HepG2 (cell line): Measurements from ENCODE around the gene FASTK. TPM values are rescaled to one million over a fixed set of nuclear protein-coding genes. Genes with fewer than 3 reads are reported as not detected.

Experiments used
- ATAC-seq: fragments of 200-7000 bp; cut with Tn5 transposase; 3 replicates; pipeline ENCODE4 v1.9.1; 2020; ENCODE audit warnings: mild to moderate bottlenecking, moderate library complexity
- BruUV-seq: library from RNA; stranded (reverse); fragments of 400-500 nt; replicated peaks from 2 replicates; lab custom pipeline; 2021; lab: Mats Ljungman, UMichigan
- CTCF ChIA-PET: fragments of 300-600 bp; formaldehyde crosslinking; extraction: SDS; loops from one replicate; lab custom pipeline; 2021; ENCODE audit warnings: low total read pairs, inconsistent platforms, low intra/inter-chr PET ratio; lab: Yijun Ruan, JAX
- POLR2A ChIA-PET: fragments of 350-600 bp; sonication (Branson Sonifier 250); formaldehyde crosslinking; loops from one replicate; lab custom pipeline; 2020; ENCODE audit warnings: antibody characterized with exemption, inconsistent platforms; lab: Yijun Ruan, JAX
- DNase-seq: peaks from one replicate; pipeline ENCODE4 v3.0.0-alpha.2; 2015; ENCODE audit warnings: low spot score
- FAIRE-seq: peaks from 3 replicates; lab custom pipeline; 2011; peaks lifted over from hg19 to GRCh38; lab: Jason Lieb, UNC
- H2AFZ ChIP-seq: one replicate; pipeline ENCODE4 v1.6.1; 2011; ENCODE audit warnings: low read length, inconsistent platforms
- H3K27ac ChIP-seq: fragments of 300-600 bp; 3 replicates; pipeline ENCODE4 v1.8.0; 2011; ENCODE audit warnings: mixed run types, mild to moderate bottlenecking, mixed read lengths, low read length, inconsistent platforms; ENCODE audit not compliant: insufficient read depth; ENCODE audit errors: extremely low read length
- H3K27me3 ChIP-seq, 2 experiments: fragments of 200-600 bp in 1 of 2; 2 replicates in 1 of 2; 3 replicates in 1 of 2; pipeline versions ENCODE4 v1.6.0 to v1.8.0; 2011; ENCODE audit warnings: low read length in 2 of 2, mild to moderate bottlenecking in 2 of 2, moderate library complexity in 2 of 2, inconsistent platforms in 1 of 2; ENCODE audit not compliant: insufficient read depth in 2 of 2, control insufficient read depth in 1 of 2
- H3K36me3 ChIP-seq, 2 experiments: fragments of 200-600 bp in 1 of 2; replicated peaks in 1 of 2; 2 replicates in 1 of 2; 3 replicates in 1 of 2; pipeline versions ENCODE4 v1.5.1 to v1.8.0; 2011; ENCODE audit warnings: low read length in 2 of 2, inconsistent platforms in 1 of 2; ENCODE audit not compliant: insufficient read depth in 2 of 2, control insufficient read depth in 1 of 2
- H3K4me1 ChIP-seq: 2 replicates; pipeline ENCODE4 v1.5.1; 2012; ENCODE audit warnings: low read length, inconsistent platforms; ENCODE audit not compliant: insufficient read depth
- H3K4me2 ChIP-seq: 2 replicates; pipeline ENCODE4 v1.6.0; 2011; ENCODE audit warnings: low read depth, low read length, inconsistent platforms
- H3K4me3 ChIP-seq, 3 experiments: fragments of 200-600 bp in 1 of 3; sonication (generic), shearing (Covaris generic) in 1 of 3; replicated peaks in 1 of 3; 2 replicates each; pipeline ENCODE4 v1.5.1; 2011 to 2016; ENCODE audit warnings: low read length in 3 of 3, inconsistent platforms in 2 of 3, low read depth in 2 of 3, mild to moderate bottlenecking in 2 of 3, control low read depth in 1 of 3, mixed read lengths in 1 of 3; ENCODE audit not compliant: insufficient read depth in 1 of 3
- H3K79me2 ChIP-seq: one replicate; pipeline ENCODE4 v1.6.1; 2011; ENCODE audit warnings: low read length, inconsistent platforms; ENCODE audit not compliant: insufficient read depth
- H3K9ac ChIP-seq: 2 replicates; pipeline ENCODE4 v1.6.0; 2011; ENCODE audit warnings: mild to moderate bottlenecking, low read depth, low read length, inconsistent platforms; ENCODE audit not compliant: insufficient read depth
- H3K9me3 ChIP-seq: 2 replicates; pipeline ENCODE4 v1.5.1; 2012; ENCODE audit warnings: mild to moderate bottlenecking, low read length
- H4K20me1 ChIP-seq: 2 replicates; pipeline ENCODE4 v1.6.0; 2011; ENCODE audit warnings: inconsistent platforms, mild to moderate bottlenecking, low read length, moderate library complexity; ENCODE audit not compliant: insufficient read depth
- CBX2 ChIP-seq, 2 experiments: fragments of 200-600 bp in 1 of 2; sonication (generic); formaldehyde crosslinking in 1 of 2; IDR thresholded peaks; 2 replicates each; pipeline versions ENCODE4 v1.7.0 to v1.8.1; 2018 to 2022; ENCODE audit warnings: low read depth in 2 of 2, low read length in 1 of 2, mild to moderate bottlenecking in 1 of 2, missing genetic modification reagents in 1 of 2
- FIP1L1 ChIP-seq: fragments of 200-400 bp; formaldehyde crosslinking; IDR thresholded peaks from 2 replicates; pipeline ENCODE4 v1.6.1; 2018; ENCODE audit warnings: low read depth, mild to moderate bottlenecking, low read length, moderate library complexity, borderline replicate concordance; ENCODE audit not compliant: insufficient read depth
- GPN1 ChIP-seq: sonication (generic); formaldehyde crosslinking; IDR thresholded peaks from 2 replicates; pipeline ENCODE4 v1.5.1; 2020; ENCODE audit warnings: missing genetic modification reagents, borderline replicate concordance
- NFIC ChIP-seq: IDR thresholded peaks from 2 replicates; pipeline ENCODE4 v1.6.1; 2012; ENCODE audit warnings: mild to moderate bottlenecking, low read length, inconsistent platforms
- POLR2AphosphoS2 ChIP-seq: IDR thresholded peaks from 2 replicates; pipeline ENCODE4 v1.6.1; 2011; ENCODE audit warnings: low read depth, low read length, improper control_type of control experiment
- TARDBP ChIP-seq: sonication (generic); formaldehyde crosslinking; IDR thresholded peaks from 2 replicates; pipeline ENCODE4 v1.8.0; 2022; ENCODE audit warnings: mild to moderate bottlenecking, missing genetic modification reagents
- YEATS4 ChIP-seq: sonication (generic); formaldehyde crosslinking; IDR thresholded peaks from 2 replicates; pipeline ENCODE4 v1.4.0; 2020; ENCODE audit warnings: missing genetic modification reagents, borderline replicate concordance
- ZNF30 ChIP-seq: sonication (generic); formaldehyde crosslinking; IDR thresholded peaks from 2 replicates; pipeline ENCODE4 v1.5.0; 2020; ENCODE audit warnings: mild to moderate bottlenecking, missing genetic modification reagents
- ZNF441 ChIP-seq: sonication (generic); formaldehyde crosslinking; IDR thresholded peaks from 2 replicates; pipeline ENCODE4 v1.7.0; 2021; ENCODE audit warnings: missing genetic modification reagents, borderline replicate concordance
- ZNF513 ChIP-seq: sonication (generic); formaldehyde crosslinking; conservative IDR thresholded peaks from 2 replicates; pipeline ENCODE4 v1.5.0; 2020; ENCODE audit warnings: missing genetic modification reagents
- ZNF782 ChIP-seq: sonication (generic); formaldehyde crosslinking; IDR thresholded peaks from 2 replicates; pipeline ENCODE4 v1.4.0; 2020; ENCODE audit warnings: missing genetic modification reagents, mild to moderate bottlenecking, borderline replicate concordance
- WGBS: methylation state at CpG from one replicate; pipeline ENCODE4 v1.1.6; 2017; ENCODE audit warnings: low lambda C conversion rate; 5-methylcytosine and 5-hydroxymethylcytosine counted together
- in situ Hi-C: cut with HindIII; loops from 2 replicates; pipeline ENCODE4 v1.10.0; 2017; ENCODE audit warnings: low pct_unique_long_range_greater_than_20kb; ENCODE audit not compliant: extremely low pct_ligation_motif_present
- intact Hi-C: fragments of 100-400 bp; cut with micrococcal nuclease; formaldehyde crosslinking; loops from one replicate; pipeline ENCODE4 v1.10.0; 2022; ENCODE audit not compliant: unreplicated experiment
- polyA plus RNA-seq, 8 experiments: library from polyadenylated mRNA; depleted of rRNA in 3 of 8; stranded (reverse) in 7 of 8; unstranded in 1 of 8; fragments of >200 nt; fragmentation: Illumina TruSeq in 4 of 8; extraction: Trizol in 4 of 8; gene quantifications; 2 replicates each; pipeline versions ENCODE4 v1.2.1 to v1.2.3, GENCODE V29; 2011 to 2016; ENCODE audit warnings: low read depth in 4 of 8, missing spikeins in 1 of 8, mixed read lengths in 1 of 8; ENCODE audit not compliant: insufficient read depth in 1 of 8
- total RNA-seq, 5 experiments: library from RNA; depleted of rRNA; stranded (reverse); fragments of >200 nt; fragmentation: Illumina TruSeq; extraction: Trizol; gene quantifications; 2 replicates each; pipeline ENCODE4 v1.2.3, GENCODE V29; 2016; ENCODE audit warnings: low read depth in 1 of 5

The FASTK gene
- total and polyA plus RNA-seq, 2 of the 13 experiments (the other 11 are each of a cell fraction or from before 2014, with no cell fraction given): 52.9 to 55.7 TPM

DNA sequence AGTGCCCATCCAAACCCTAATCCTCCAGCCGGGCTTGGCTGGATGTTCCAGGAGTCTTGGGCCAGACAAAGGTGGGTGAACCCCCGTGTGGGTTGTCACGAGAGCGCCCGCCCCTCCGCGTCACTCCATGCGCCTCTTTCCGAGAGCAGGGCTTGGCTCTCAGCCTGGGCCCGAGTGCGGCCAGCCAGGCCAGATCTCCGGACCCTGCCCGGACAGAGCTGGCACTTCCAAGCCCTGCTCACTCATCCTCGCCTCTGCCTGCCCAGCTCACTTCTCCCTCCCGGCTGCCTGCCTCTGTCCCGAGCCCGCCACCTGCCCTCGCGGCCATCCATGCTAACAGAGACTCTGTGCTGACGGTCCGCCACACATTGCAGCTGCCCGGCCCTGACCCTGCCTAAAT, 40.3 kb upstream of the FASTK start:
- BruUV-seq: no TSS peak
- Histone ChIP-seq H2AFZ (no peak overlapping the region), H3K9me3 (no peaks in the 10 kb centered on the region), H3K27ac (no peak overlapping the region), H3K9ac (no peak overlapping the region), H3K27me3 (no peaks in the 10 kb centered on the region), H3K4me1 (no peaks in the 10 kb centered on the region), H3K79me2 (peaks cover 3% of the 10 kb centered on the region), H4K20me1 (peaks cover 11% of the 10 kb centered on the region; the same call in 1 of the 2 replicates), H3K4me3 (no peak overlapping the region), H3K36me3 (peaks cover 21 to 60% of the 10 kb centered on the region in 2 experiments; a peak in 4 of 5 replicates), H3K4me2 (no peak overlapping the region)
- ATAC-seq (no peak), FAIRE-seq (no peak), DNase-seq (no peak)
- ChIA-PET CTCF (no interaction called here), POLR2A (no interaction called here)
- intact Hi-C loops (no loop called here), in situ Hi-C loops (loop anchor here (10.0 kb wide), 1 partner anchor 184 kb away; no protein-coding TSS in a partner anchor)
- 98% methylated on average over 22 of the region's 22 CpGs for WGBS
- TF ChIP-seq POLR2AphosphoS2 (no peak), ZNF30 (CRISPR knock-in tag) (no peak), FIP1L1 (no peak), ZNF441 (CRISPR knock-in tag) (no peak), YEATS4 (no peak), NFIC (no peak), ZNF782 (CRISPR knock-in tag) (no peak), TARDBP (CRISPR knock-in tag) (no peak), ZNF513 (CRISPR knock-in tag) (no peak), CBX2 (IDR thresholded peaks at IDR 0.05; ENCODE audit: low read depth, low read length) (no peak), CBX2 (CRISPR knock-in tag; IDR thresholded peaks at IDR 0.05; ENCODE audit: low read depth) (no peak), GPN1 (CRISPR knock-in tag) (no peak)
